GM12873 (cell line): ENCODE results near the gene LRRC59.

Source experiments
- CTCF ChIP-seq: IDR thresholded peaks from 2 replicates; pipeline ENCODE4 v1.5.1; 2012; ENCODE audit warnings: low read depth, mild to moderate bottlenecking, moderate library complexity, low read length, control low read depth; ENCODE audit not compliant: insufficient read depth; ENCODE audit errors: missing control alignments

Gene LRRC59

DNA sequence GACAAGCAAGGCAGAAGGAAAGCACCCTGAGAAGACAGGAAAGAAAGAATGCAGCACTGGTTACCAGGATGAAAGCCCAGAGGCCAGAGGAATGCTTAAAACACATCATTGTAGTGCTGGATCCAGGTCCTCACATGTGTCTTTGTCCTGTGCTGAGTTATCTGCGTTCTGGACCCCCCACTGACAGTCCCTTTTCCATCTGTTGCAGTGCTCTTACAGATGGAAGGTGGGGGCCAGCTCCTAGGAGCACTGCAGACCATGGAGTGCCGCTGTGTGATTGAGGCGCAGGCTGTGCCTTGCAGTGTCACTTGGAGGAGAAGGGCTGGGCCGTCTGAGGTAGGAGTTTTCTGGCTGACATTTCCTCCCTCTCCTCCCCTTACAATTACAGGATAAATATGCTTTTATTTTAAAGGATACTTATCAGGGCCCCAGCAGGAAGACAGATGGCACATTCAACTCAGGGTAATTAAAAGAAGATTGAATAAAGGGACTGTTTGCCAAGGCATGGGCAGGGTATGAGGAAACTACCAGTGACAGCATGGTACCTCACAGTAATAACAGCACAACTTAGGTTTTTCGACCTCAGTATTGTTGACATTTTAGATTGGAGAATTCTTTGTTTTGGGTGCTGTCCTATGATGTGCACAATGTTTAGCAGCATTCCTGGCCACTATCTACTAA, 21.3 kb downstream of the LRRC59 start:
- no peak for TF ChIP-seq CTCF

- TF ChIP-seq CTCF = no peak
Observed at GRCh38 chr17:50373705-50374104, 23.6 kb downstream of the LRRC59 start.

DNA sequence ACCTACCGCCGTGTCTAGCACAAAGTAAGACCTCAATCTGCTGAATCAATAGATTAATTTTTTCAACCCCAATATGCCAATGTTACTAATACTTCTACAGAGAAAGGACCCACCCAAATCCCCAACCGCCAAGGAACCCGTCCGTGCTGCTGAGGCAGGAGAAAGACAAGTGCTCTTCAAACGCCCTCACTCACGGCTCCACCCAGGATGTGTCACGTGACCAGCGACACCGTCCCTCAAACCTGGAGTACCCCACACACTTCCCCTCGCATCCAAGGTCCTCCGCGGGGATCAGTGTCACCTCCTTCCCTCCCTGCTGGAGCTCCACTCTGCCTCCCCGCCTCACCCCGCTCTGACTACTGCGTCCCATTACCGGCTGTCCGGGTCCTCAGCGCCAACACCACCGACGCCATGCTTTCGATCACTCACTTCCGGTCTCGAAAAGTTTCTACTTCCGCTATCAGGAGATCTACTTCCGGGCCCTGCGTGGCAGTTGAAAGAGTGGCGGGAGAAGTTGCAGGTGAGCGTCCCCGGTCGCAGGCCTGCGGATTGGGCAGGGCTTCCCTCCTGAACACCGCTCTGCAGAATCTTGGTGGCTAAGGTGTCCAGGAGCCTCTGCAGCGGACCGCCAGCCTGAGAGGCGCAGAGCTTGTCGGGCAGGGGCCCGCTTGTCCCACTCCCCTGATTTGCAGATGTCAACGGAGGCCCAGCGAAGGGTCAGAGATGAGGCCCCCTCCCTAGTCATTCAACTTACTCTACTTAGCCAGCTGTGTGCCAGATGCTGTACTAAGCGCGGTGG, 24.4 kb downstream of the LRRC59 start, which contains the start of the genes EME1 and MRPL27:
Gene EME1 (plus strand): TSS at position 472 of the 799 bp plus-strand sequence. CDS start 1,980 bp downstream, outside the sequence.
Gene MRPL27 (minus strand): TSS at position 427 of the 799 bp plus-strand sequence. CDS start 14 bp downstream, at position 413.
- no peak for TF ChIP-seq CTCF

DNA sequence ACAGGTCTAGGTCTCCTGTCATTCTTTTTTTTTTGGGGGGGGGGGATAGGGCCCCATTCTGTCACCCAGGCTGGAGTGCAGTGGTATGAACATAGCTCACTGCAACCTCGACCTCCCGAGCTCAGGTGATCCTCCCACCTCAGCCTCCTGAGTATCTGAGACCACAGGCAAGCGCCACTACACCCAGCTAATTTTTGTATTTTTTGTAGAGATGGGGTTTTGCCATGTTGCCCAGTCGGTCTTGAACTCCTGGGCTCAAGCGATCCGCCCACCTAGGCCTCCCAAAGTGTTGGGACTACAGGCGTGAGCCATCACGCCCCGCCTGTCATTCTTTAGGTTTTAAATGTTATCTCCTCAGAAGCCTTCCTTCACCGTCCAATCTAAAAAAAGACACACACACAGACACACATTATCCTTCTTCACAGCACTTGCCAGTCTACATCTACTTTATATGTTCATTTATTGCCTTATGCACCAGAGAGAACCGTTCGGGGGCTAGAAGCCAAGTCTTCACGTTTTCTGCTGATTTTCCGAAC, 25.0 kb downstream of the LRRC59 start:
- TF ChIP-seq CTCF = no peak

GRCh38 chr17:50371526-50371925, 25.8 kb downstream of the LRRC59 start:
- TF ChIP-seq CTCF = no peak

- no peak for TF ChIP-seq CTCF
Observed at GRCh38 chr17:50370052-50370451, 27.3 kb downstream of the LRRC59 start.

GRCh38 chr17:50367401-50367800, 29.9 kb downstream of the LRRC59 start:
- TF ChIP-seq CTCF = no peak
